Stimulated activated CD4-positive, alpha-beta T cell treated with anti-CD3 and anti-CD28 coated beads, Interleukin-4, amount 100 ng/mL, for 1 hour (primary cell): Measurements from ENCODE around the gene PXDN.
"Not testable (repeated sequence)": the region's sequence is repeated elsewhere in the genome, so short reads cannot be mapped to it uniquely, and the experiment has no call there.

Experiments used
- DNase-seq: peaks from one replicate; pipeline ENCODE4 v3.0.0-alpha.2; 2020

PXDN gene

DNA sequence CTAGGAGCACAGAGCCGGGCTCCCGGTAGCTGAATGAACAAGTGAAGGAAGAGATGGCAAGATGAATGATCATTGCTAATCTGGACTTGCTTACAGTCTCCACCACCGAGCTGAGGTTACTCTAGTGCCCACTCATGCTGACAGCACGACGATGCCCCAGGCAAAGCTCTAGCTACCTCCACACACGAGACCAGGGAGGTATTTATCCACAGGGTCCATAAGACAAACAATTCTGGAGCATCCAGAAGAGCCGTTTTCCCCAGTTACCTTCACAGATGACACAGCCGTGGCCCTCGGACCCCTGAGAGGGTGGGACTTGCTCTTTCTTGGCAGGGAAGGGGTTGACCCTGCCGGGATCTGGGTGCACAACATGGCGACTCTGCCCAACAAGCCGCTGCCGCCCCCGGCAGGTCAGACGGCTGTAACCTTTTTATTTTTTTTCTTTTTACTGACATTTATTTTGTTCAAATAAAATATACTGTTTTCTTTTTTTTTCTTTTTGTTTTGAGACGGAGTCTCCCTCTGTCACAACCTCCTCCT is 120.3 kb downstream of the PXDN start:
- DNase-seq, result no peak

GRCh38 chr2:1622521-1623200 is 121.7 kb downstream of the PXDN start:
- no peak for DNase-seq

DNA sequence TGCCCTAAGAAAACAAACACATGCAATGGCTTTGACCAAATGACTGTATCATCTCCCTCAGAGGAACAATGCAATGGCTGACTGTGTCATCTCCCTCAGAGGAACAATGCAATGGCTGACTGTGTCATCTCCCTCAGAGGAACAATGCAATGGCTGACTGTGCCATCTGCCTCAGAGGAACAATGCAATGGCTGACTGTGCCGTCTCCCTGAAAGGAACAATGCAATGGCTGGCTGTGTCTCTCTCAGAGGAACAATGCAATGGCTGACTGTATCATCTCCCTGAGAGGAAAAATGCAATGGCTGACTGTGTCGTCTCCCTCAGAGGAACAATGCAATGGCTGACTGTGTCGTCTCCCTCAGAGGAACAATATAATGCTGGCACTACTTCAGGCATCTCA is 122.3 kb downstream of the PXDN start:
- not testable (repeated sequence) for DNase-seq

- no peak for DNase-seq
Measured at GRCh38 chr2:1621501-1621900, 122.8 kb downstream of the PXDN start.

DNA sequence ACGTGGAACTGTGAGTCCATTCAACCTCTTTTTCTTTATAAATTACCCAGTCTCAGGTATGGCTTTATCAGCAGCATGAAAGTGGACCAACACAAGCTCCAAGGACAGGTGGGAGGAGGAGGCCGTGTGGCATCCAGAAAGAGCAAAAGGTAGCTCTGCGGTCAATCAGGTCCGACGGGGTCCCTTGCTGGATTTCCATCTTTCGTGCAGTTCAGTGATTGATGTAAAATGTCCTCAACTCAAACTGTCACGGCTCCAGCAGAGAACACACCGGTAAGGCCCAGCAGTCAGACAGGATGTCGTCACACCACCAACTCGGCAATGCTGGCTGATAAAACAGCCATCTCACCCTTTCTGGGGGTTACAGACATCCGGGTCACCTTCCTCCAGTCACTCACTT is 123.3 kb downstream of the PXDN start:
- DNase-seq, result no peak

- DNase-seq, result no peak
Measured at GRCh38 chr2:1620081-1620480, 124.2 kb downstream of the PXDN start.

DNA sequence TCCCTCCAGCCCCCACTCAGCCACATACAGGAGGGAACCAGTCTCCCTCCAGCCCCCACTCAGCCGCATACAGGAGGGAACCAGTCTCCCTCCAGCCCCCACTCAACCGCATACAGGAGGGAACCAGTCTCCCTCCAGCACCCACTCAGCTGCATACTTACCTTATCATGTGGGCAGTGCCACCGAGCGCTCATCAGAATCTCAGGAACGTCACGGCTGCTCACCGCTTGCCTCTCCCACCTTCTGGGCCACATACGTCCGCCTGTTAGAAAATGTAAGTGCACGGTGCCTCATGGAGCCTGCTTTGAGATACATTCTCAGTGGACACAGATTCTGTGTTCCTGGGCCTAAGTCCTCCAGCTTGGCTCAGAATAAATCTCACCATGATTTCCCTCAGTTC is 124.8 kb downstream of the PXDN start:
- no peak for DNase-seq

GRCh38 chr2:1618974-1619373 is 125.3 kb downstream of the PXDN start:
- no peak for DNase-seq

DNA sequence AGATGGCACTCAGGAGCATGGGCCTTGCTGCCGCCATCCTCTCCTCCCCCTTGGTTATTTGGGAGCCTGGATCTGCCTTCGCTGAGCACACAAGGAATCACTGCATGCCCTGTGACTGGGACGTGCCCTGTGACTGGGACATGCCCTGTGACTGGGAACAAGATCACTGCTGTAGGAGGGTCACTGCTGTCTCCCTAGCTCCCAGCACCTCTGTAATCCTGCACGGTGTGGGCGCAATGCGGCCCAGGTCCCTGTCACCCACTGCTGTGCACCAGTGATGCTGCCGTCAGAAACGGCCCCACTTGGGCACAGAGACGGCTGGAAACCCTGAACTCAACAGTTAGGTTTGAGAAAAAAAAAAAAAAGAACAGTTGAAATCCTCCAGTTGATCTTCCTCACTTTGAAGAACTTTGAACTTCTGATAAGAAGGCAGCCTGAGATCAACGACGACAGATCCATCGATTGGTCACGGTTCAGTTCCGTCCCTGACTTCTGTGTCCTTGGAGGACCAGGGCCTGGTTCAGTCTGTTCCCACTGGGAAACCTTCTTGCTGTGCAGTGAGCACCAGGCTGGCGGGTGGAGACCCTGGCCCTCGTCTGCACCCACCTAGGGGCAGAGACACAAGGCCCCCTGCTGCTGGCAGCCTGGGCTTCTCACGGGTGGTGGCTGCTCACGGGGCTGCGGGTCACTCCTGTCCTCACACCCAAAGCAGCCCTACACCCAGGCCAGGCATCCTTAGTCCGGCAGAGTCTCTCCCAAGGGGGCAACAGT is 125.9 kb downstream of the PXDN start:
- DNase-seq, result no peak

GRCh38 chr2:1617425-1618021 is 126.8 kb downstream of the PXDN start:
- DNase-seq, result no peak

- DNase-seq, result no peak
Measured at GRCh38 chr2:1614564-1614963, 129.8 kb downstream of the PXDN start.

DNA sequence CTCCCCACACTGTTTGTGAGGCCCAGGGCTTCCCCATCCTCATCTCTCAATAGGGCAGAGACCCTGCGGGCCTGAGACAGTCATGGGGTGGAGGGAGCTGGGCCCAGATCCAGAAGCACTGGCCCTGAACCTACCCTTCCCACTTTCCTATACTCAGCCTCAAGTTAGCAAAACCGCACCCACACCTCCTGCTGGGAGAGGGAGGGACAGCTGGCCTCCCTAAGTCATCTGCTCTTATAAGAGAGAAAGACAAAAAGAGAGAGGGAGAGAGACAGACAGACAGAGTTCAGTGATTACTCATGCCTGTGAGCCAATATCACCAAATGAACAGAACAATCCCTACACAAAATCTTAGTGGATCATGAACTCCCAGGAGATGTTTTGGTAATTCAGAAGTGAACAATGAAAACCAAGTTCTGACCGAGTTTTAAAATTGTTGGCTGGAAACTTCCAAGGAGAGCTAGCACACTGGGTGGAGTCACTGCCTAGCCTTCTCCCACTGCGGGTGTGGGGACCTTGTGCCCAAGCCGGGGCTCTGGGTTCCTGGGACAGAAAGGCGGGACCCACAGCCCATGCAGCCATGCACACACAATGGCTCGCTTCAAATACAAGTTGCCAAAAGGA is 130.5 kb downstream of the PXDN start:
- DNase-seq, result no peak

DNA sequence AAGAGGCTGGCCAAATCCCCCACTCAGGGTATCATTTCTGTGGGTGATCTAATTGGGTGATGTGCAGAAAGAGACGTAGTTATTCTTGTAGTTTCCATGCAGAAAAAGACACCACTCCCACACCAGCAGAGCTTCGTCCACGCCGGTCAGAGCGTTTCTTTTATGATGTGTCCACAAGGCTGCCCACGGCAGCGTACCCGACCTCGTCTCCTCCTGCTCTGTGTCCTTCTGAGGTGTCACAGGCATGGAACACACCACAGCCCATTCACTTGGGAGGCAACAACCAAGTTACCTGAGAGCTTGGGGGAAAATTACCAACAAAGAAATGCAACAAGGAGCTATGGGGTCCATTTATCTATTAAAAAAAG is 131.3 kb downstream of the PXDN start:
- DNase-seq, result no peak

- DNase-seq, result no peak
Measured at GRCh38 chr2:1612391-1613077, 131.8 kb downstream of the PXDN start.

- DNase-seq, result no peak
Measured at GRCh38 chr2:1611886-1612285, 132.4 kb downstream of the PXDN start.

DNA sequence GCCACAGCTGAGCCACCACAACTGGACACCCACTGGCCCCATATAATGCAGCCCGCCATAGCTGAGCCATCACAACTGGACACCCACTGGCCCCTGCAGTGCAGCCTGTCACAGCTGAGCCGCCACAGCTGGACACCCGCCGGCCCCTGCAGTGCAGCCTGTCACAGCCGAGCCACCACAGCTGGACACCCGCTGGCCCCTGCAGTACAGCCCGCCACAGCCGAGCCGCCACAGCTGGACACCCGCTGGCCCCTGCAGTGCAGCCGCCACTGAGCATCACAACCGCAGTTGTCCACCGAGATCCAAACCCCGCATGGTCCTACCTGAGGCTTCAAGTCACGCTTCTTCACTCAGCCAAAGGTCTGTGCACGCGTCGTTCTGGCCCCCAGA is 134.2 kb downstream of the PXDN start:
- no peak for DNase-seq

DNA sequence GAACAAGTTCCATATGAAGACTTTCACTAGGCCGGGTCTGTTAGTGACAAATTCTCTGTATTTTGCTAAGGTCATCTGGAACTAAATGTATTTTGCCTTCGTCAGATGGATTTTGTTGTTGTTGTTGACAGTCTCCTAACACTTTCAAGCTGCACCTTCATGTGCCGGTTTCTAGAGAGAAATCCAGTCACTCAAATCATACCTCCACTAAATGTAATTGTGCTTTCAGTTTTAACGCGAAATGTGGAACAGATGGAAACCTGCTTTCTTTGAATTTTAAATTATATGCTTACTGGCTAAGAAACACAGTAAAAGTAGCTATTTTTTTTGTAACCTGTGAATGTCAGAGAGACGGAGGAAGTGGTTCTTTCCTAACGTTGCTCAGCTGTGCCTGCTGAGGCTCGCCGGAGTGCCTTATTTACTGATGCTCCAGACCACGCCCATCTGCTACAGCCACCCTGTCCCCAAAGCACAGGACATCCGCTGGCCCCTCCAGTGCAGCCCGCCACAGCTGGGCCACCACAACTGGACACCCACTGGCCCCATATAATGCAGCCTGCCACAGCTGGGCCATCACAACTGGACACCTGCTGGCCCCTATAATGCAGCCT is 134.7 kb downstream of the PXDN start:
- no peak for DNase-seq

GRCh38 chr2:1609040-1609439 is 135.3 kb downstream of the PXDN start:
- no peak for DNase-seq

DNA sequence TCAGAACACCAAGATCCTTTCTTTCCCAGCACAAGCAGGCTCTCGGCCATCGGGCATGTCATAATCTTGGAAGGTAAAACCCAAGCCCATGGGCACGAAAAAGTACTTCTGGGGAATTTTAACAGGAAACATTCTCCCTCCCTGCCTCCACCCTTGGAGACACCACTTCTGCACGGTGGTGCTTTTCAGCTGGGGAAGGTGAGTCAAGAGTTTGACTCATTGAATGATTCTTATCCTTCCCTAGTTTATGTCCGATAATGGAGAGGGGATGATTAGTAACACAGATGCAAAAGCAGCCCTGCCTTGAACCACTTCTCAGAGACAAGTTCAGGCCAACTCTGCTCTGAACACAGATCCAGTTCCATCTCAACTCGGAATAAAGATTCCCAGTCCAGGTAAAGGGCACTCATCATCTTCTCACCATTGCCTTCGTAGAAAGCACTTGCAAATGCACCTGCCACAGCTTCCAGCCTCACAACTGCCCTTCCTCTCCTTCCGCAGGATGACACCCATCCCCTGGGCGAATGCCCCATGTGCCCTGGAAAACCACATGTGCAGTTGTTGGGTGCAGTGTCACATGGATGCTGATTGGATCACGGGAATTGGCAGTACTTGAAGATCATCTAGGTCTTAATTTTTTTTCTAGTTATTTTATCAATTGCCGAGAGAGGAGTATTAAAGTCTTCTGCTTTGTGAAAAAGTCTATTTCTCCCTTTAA is 136.2 kb downstream of the PXDN start:
- DNase-seq, result no peak

GRCh38 chr2:1607236-1607920 is 136.9 kb downstream of the PXDN start:
- DNase-seq, result no peak
